HEK293T (cell line): ENCODE data around the gene MYH1.

Source experiments
- CTCF ChIA-PET: fragments of 350-600 bp; formaldehyde crosslinking; extraction: SDS; loops from one replicate; lab custom pipeline; 2021; ENCODE audit warnings: antibody characterized with exemption, inconsistent platforms; lab: Yijun Ruan, JAX
- POLR2A ChIA-PET: fragments of 350-600 bp; formaldehyde crosslinking; extraction: SDS; loops from one replicate; lab custom pipeline; 2020; ENCODE audit warnings: antibody characterized with exemption, inconsistent platforms; lab: Yijun Ruan, JAX
- DNase-seq: peaks from one replicate; pipeline ENCODE4 v3.0.0; 2012; ENCODE audit warnings: mixed read lengths; ENCODE audit errors: extremely low spot score
- BHLHE40 ChIP-seq: fragments of 450-650 bp; IDR thresholded peaks from 2 replicates; pipeline ENCODE4 v1.6.1; 2016; ENCODE audit warnings: mild to moderate bottlenecking, moderate library complexity, borderline replicate concordance
- ELF4 ChIP-seq: fragments of 450-650 bp; IDR thresholded peaks from 2 replicates; pipeline ENCODE4 v1.6.1; 2017; ENCODE audit warnings: antibody characterized with exemption
- FOXK2 ChIP-seq: fragments of 450-650 bp; IDR thresholded peaks from 2 replicates; pipeline ENCODE4 v1.6.1; 2016; ENCODE audit warnings: mild to moderate bottlenecking
- L3MBTL2 ChIP-seq: fragments of 450-650 bp; conservative IDR thresholded peaks from 2 replicates; pipeline ENCODE4 v1.6.1; 2016; ENCODE audit warnings: mild to moderate bottlenecking
- LEF1 ChIP-seq: fragments of 450-650 bp; IDR thresholded peaks from 2 replicates; pipeline ENCODE4 v1.6.1; 2017; ENCODE audit warnings: mild to moderate bottlenecking, borderline replicate concordance
- SUZ12 ChIP-seq: fragments of 450-650 bp; IDR thresholded peaks from 2 replicates; pipeline ENCODE4 v1.6.1; 2016; ENCODE audit warnings: mild to moderate bottlenecking

Gene MYH1

DNA sequence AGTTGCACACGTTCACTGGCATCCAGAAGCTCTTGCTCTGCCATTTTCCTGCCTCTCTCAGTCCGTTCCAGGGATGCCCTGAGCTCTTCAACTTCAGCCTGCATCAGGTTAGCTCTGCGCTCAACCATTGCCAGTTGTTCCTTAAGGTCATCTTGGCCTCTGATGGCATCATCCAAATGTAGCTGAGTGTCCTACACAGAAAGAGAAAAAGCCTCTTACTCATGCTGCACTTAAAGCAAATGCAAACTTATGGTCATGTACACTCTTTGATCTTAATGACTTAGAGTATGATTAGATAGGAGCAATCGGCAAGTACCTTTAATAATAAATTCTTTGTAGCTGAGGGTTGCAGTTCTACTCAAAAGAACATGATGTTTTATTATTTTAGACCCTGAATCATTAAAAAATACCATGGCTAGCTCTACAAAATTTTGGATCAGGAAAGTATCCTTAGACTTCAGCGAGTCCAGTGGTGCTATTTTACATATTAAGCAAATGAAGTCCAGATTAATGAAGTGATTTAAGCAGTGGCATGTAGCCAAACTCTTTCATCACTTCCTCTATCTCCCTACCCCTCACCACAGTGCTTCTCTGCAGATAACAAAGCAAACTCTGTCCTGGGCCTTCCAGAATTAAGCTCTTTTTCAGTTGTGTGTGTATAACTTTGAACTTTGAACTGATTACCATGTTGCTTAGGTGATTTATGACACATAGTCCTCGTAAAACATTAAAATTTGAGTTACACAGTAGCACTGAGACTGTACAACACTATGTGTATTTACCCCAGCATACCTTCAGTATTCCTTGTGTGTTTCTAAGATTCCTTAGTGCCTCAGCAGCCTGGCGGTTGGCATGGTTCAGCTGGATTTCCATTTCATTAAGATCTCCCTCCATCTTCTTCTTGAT is 71.1 kb downstream of the MYH1 start:
- ChIA-PET CTCF (no interaction called here), POLR2A (no interaction called here)
- no peak for TF ChIP-seq ELF4
- TF ChIP-seq LEF1 = no peak
- TF ChIP-seq FOXK2 = no peak
- no peak for TF ChIP-seq BHLHE40
- TF ChIP-seq SUZ12 = no peak
- TF ChIP-seq L3MBTL2 = no peak
- no peak for DNase-seq
